PC-3 (cell line): ENCODE results near the gene ACSL6.

Source experiments
- EZH2 ChIP-seq: fragments of 300-600 bp; sonication (generic); IDR thresholded peaks from one replicate; pipeline ENCODE4 v1.6.1; 2017; ENCODE audit warnings: antibody characterized with exemption, mild to moderate bottlenecking, low read length; ENCODE audit not compliant: unreplicated experiment
- EZH2phosphoT487 ChIP-seq: fragments of 300-600 bp; sonication (generic); IDR thresholded peaks from 2 replicates; pipeline ENCODE4 v1.6.1; 2018; ENCODE audit warnings: mild to moderate bottlenecking, antibody characterized with exemption, low read length, borderline replicate concordance

GRCh38 chr5:132012371-132013005 lies 1.0 kb upstream of the ACSL6 start:
- TF ChIP-seq EZH2phosphoT487 (no peak), EZH2 (no peak)
